AG04450 (cell line): ENCODE measurements around the gene PTCD3. TPM values are rescaled to one million over a fixed set of nuclear protein-coding genes. Genes with fewer than 3 reads are reported as not detected.

Experiments used
- CTCF ChIA-PET: fragments of 300-600, 350-600 bp; formaldehyde crosslinking; extraction: SDS; loops from one replicate; lab custom pipeline; 2022; ENCODE audit warnings: antibody characterized with exemption, inconsistent platforms; lab: Charles Lee
- POLR2A ChIA-PET: fragments of 350-600 bp; formaldehyde crosslinking; extraction: SDS; loops from one replicate; lab custom pipeline; 2021; ENCODE audit warnings: antibody characterized with exemption, inconsistent platforms; lab: Yijun Ruan, JAX
- DNase-seq: peaks from one replicate; pipeline ENCODE4 v3.0.0-alpha.2; 2011; ENCODE audit warnings: low read depth, low spot score
- H3K27ac ChIP-seq: one replicate; pipeline ENCODE4 v1.5.1; 2012; ENCODE audit warnings: low read depth, low read length, control low read depth
- H3K27me3 ChIP-seq: one replicate; pipeline ENCODE4 v1.6.0; 2012; ENCODE audit warnings: low read length; ENCODE audit not compliant: control insufficient read depth, insufficient read depth
- H3K4me3 ChIP-seq: 2 replicates; pipeline ENCODE4 v1.5.1; 2011; ENCODE audit warnings: mild to moderate bottlenecking, low read depth, low read length, control low read depth
- H3K9me3 ChIP-seq: 2 replicates; pipeline ENCODE4 v1.5.1; 2012; ENCODE audit warnings: low read length; ENCODE audit not compliant: control insufficient read depth, insufficient read depth
- CTCF ChIP-seq: IDR thresholded peaks from 2 replicates; pipeline ENCODE4 v1.5.1; 2011; ENCODE audit warnings: low read depth, low read length, control low read depth, inconsistent platforms
- polyA plus RNA-seq: library from polyadenylated mRNA; depleted of rRNA; stranded (reverse); fragments of >200 nt; gene quantifications from 2 replicates; pipeline ENCODE4 v1.2.3, GENCODE V29; 2011

The PTCD3 gene
- polyA plus RNA-seq, 1 experiment: 90.2 TPM

- H3K27ac ChIP-seq: no peak overlapping the region
- H3K4me3 ChIP-seq: no peak overlapping the region
- no peak for TF ChIP-seq CTCF
- no peaks in the 10 kb centered on the region for H3K27me3 ChIP-seq
- no peaks in the 10 kb centered on the region for H3K9me3 ChIP-seq
- DNase-seq: no peak
- ChIA-PET POLR2A (interaction anchor here (1.0 kb wide), 1 partner anchor 15 kb away, joined by 3 read pairs; no protein-coding TSS in a partner anchor), CTCF (no interaction called here)
Measured at GRCh38 chr2:86142436-86143257, 36.6 kb downstream of the PTCD3 start.

GRCh38 chr2:86143307-86143706 lies 37.3 kb downstream of the PTCD3 start:
- Histone ChIP-seq H3K9me3 (no peaks in the 10 kb centered on the region), H3K27me3 (no peaks in the 10 kb centered on the region), H3K4me3 (no peak overlapping the region), H3K27ac (no peak overlapping the region)
- DNase-seq: no peak
- no peak for TF ChIP-seq CTCF
- ChIA-PET CTCF (no interaction called here), POLR2A (interaction anchor here (1.0 kb wide), 1 partner anchor 15 kb away, joined by 3 read pairs; no protein-coding TSS in a partner anchor)

- no peaks in the 10 kb centered on the region for H3K9me3 ChIP-seq
- H3K4me3 ChIP-seq: no peak overlapping the region
- H3K27ac ChIP-seq: no peak overlapping the region
- ChIA-PET CTCF (no interaction called here), POLR2A (interaction anchor here (1.0 kb wide), 1 partner anchor 22 kb away, joined by 3 read pairs; no protein-coding TSS in a partner anchor)
- H3K27me3 ChIP-seq: no peaks in the 10 kb centered on the region
- TF ChIP-seq CTCF: no peak
- DNase-seq: no peak
Measured at GRCh38 chr2:86143926-86144685, 38.1 kb downstream of the PTCD3 start.

GRCh38 chr2:86147793-86148192 lies 41.8 kb downstream of the PTCD3 start:
- no peak for TF ChIP-seq CTCF
- H3K9me3 ChIP-seq: no peaks in the 10 kb centered on the region
- no peaks in the 10 kb centered on the region for H3K27me3 ChIP-seq
- no peak for DNase-seq
- POLR2A ChIA-PET: no interaction called here
- H3K27ac ChIP-seq: no peak overlapping the region
- H3K4me3 ChIP-seq: no peak overlapping the region
- CTCF ChIA-PET: interaction anchor here (0.6 kb wide), 1 partner anchor 332 kb away, joined by 4 read pairs; no protein-coding TSS in a partner anchor
